Dedifferentiated amniotic fluid mesenchymal stem cell (primary cell): ENCODE results near the gene HHAT.

Experiments used
- DNase-seq: peaks from one replicate; pipeline ENCODE4 v3.0.0-alpha.2; 2016; ENCODE audit errors: extremely low spot score

The HHAT gene

GRCh38 chr1:210541680-210542358 lies 213.1 kb downstream of the HHAT start:
- DNase-seq = no peak

GRCh38 chr1:210551899-210552298 lies 223.2 kb downstream of the HHAT start:
- DNase-seq = no peak

GRCh38 chr1:210553711-210554110 lies 225.0 kb downstream of the HHAT start:
- DNase-seq = no peak

- DNase-seq = no peak
Observed at GRCh38 chr1:210554382-210554781, 225.7 kb downstream of the HHAT start.

- no peak for DNase-seq
Observed at GRCh38 chr1:210556475-210556874, 227.8 kb downstream of the HHAT start.

- DNase-seq = no peak
Observed at GRCh38 chr1:210557426-210558077, 228.8 kb downstream of the HHAT start.

GRCh38 chr1:210558302-210558701 lies 229.6 kb downstream of the HHAT start:
- DNase-seq = no peak

GRCh38 chr1:210565306-210565705 lies 236.6 kb downstream of the HHAT start:
- DNase-seq = no peak

GRCh38 chr1:210568631-210569030 lies 239.9 kb downstream of the HHAT start:
- DNase-seq = no peak

GRCh38 chr1:210570116-210570515 lies 241.4 kb downstream of the HHAT start:
- no peak for DNase-seq

GRCh38 chr1:210571356-210572284 lies 242.9 kb downstream of the HHAT start:
- no peak for DNase-seq

- no peak for DNase-seq
Observed at GRCh38 chr1:210573141-210573540, 244.4 kb downstream of the HHAT start.

- DNase-seq = no peak
Observed at GRCh38 chr1:210582205-210582970, 253.7 kb downstream of the HHAT start.

GRCh38 chr1:210584439-210585113 lies 255.9 kb downstream of the HHAT start:
- peak; percentile 80 for DNase-seq

GRCh38 chr1:210586771-210587170 lies 258.1 kb downstream of the HHAT start:
- no peak for DNase-seq

- no peak for DNase-seq
Observed at GRCh38 chr1:210587566-210587965, 258.9 kb downstream of the HHAT start.

GRCh38 chr1:210588357-210588756 lies 259.7 kb downstream of the HHAT start:
- DNase-seq = no peak

GRCh38 chr1:210588946-210589345 lies 260.2 kb downstream of the HHAT start:
- DNase-seq = no peak

- no peak for DNase-seq
Observed at GRCh38 chr1:210591214-210591613, 262.5 kb downstream of the HHAT start.

- DNase-seq = no peak
Observed at GRCh38 chr1:210594605-210595004, 265.9 kb downstream of the HHAT start.

- DNase-seq = no peak
Observed at GRCh38 chr1:210596641-210597040, 267.9 kb downstream of the HHAT start.
